Astrocyte (in vitro differentiated cells and primary cell): ENCODE results near the gene LRRC45. TPM values are rescaled to one million over a fixed set of nuclear protein-coding genes. Genes with fewer than 3 reads are reported as not detected.

Experiments
- DNase-seq: peaks from one replicate; pipeline ENCODE4 v3.0.0-alpha.2; 2010; ENCODE audit warnings: low read depth
- FAIRE-seq: peaks from 2 replicates; lab custom pipeline; 2011; peaks lifted over from hg19 to GRCh38; lab: Jason Lieb, UNC
- H2AFZ ChIP-seq: 2 replicates; pipeline ENCODE4 v1.6.0; 2012; ENCODE audit warnings: low read depth, low read length, inconsistent platforms
- H3K27ac ChIP-seq: 2 replicates; pipeline ENCODE4 v1.5.1; 2011; ENCODE audit warnings: low read depth, low read length, inconsistent platforms
- H3K27me3 ChIP-seq: 2 replicates; pipeline ENCODE4 v1.6.0; 2011; ENCODE audit warnings: low read length, inconsistent platforms; ENCODE audit not compliant: insufficient read depth
- H3K36me3 ChIP-seq: 2 replicates; pipeline ENCODE4 v1.5.1; 2011; ENCODE audit warnings: low read length, inconsistent platforms; ENCODE audit not compliant: insufficient read depth
- H3K4me1 ChIP-seq: 2 replicates; pipeline ENCODE4 v1.5.1; 2011; ENCODE audit warnings: low read length, inconsistent platforms; ENCODE audit not compliant: insufficient read depth
- H3K4me2 ChIP-seq: 2 replicates; pipeline ENCODE4 v1.6.0; 2012; ENCODE audit warnings: low read length, inconsistent platforms
- H3K4me3 ChIP-seq: 2 replicates; pipeline ENCODE4 v1.5.1; 2011; ENCODE audit warnings: low read depth, mild to moderate bottlenecking, low read length, inconsistent platforms; ENCODE audit not compliant: insufficient read depth
- H3K79me2 ChIP-seq: 2 replicates; pipeline ENCODE4 v1.6.0; 2012; ENCODE audit warnings: mild to moderate bottlenecking, low read length, inconsistent platforms; ENCODE audit not compliant: insufficient read depth
- H3K9ac ChIP-seq: 2 replicates; pipeline ENCODE4 v1.6.0; 2012; ENCODE audit warnings: mild to moderate bottlenecking, low read length, inconsistent platforms
- H3K9me3 ChIP-seq: 2 replicates; pipeline ENCODE4 v1.5.1; 2012; ENCODE audit warnings: low read depth, mild to moderate bottlenecking, low read length, inconsistent platforms; ENCODE audit not compliant: insufficient read depth
- H4K20me1 ChIP-seq: 2 replicates; pipeline ENCODE4 v1.6.0; 2012; ENCODE audit warnings: low read length, inconsistent platforms; ENCODE audit not compliant: insufficient read depth
- H3K27ac Mint-ChIP-seq: one replicate; pipeline ENCODE4 v1.8.0; 2021; ENCODE audit warnings: mild to moderate bottlenecking, mixed read lengths; ENCODE audit not compliant: unreplicated experiment
- H3K27me3 Mint-ChIP-seq: one replicate; pipeline ENCODE4 v1.8.0; 2021; ENCODE audit warnings: low read depth, mixed read lengths; ENCODE audit not compliant: unreplicated experiment
- H3K36me3 Mint-ChIP-seq: one replicate; pipeline ENCODE4 v1.8.0; 2021; ENCODE audit warnings: low read depth, mixed read lengths; ENCODE audit not compliant: unreplicated experiment
- H3K4me1 Mint-ChIP-seq: one replicate; pipeline ENCODE4 v1.8.0; 2021; ENCODE audit warnings: low read depth, mixed read lengths; ENCODE audit not compliant: unreplicated experiment
- H3K4me3 Mint-ChIP-seq: one replicate; pipeline ENCODE4 v1.8.0; 2021; ENCODE audit warnings: mild to moderate bottlenecking, moderate library complexity, mixed read lengths; ENCODE audit not compliant: unreplicated experiment
- H3K9me3 Mint-ChIP-seq: one replicate; pipeline ENCODE4 v1.8.0; 2021; ENCODE audit warnings: mild to moderate bottlenecking, mixed read lengths; ENCODE audit not compliant: unreplicated experiment
- CTCF ChIP-seq: IDR thresholded peaks from 2 replicates; pipeline ENCODE4 v1.5.1; 2011; ENCODE audit warnings: low read depth, mild to moderate bottlenecking, inconsistent platforms, low read length, moderate library complexity; ENCODE audit not compliant: insufficient read depth
- EZH2 ChIP-seq: IDR thresholded peaks from 2 replicates; pipeline ENCODE4 v1.6.1; 2012; ENCODE audit warnings: mild to moderate bottlenecking, low read length, inconsistent platforms; ENCODE audit not compliant: insufficient read depth
- total RNA-seq: library from RNA; stranded (reverse); gene quantifications from 2 replicates; pipeline ENCODE4 v1.2.1, GENCODE V29; 2021

Gene LRRC45
- total RNA-seq, 1 donor from 2014 or later, result 6.6 TPM

- H3K9ac ChIP-seq, result peak overlapping the region; percentile 42
- peaks cover 20% of the 10 kb centered on the region for H4K20me1 ChIP-seq
- Mint-ChIP-seq H3K27me3 (no peaks in the 10 kb centered on the region), H3K4me3 (no peak overlapping the region), H3K36me3 (no peaks in the 10 kb centered on the region), H3K27ac (peak overlapping the region; percentile 26), H3K9me3 (no peaks in the 10 kb centered on the region), H3K4me1 (peaks cover 20% of the 10 kb centered on the region)
- no peak overlapping the region for H3K4me3 ChIP-seq
- FAIRE-seq (no peak), DNase-seq (no peak)
- no peaks in the 10 kb centered on the region for H3K79me2 ChIP-seq
- no peaks in the 10 kb centered on the region for H3K27me3 ChIP-seq
- peaks cover 46% of the 10 kb centered on the region for H3K4me1 ChIP-seq
- H2AFZ ChIP-seq, result no peak overlapping the region
- peak overlapping the region; percentile 57 for H3K27ac ChIP-seq
- H3K36me3 ChIP-seq, result no peaks in the 10 kb centered on the region
- H3K9me3 ChIP-seq, result no peaks in the 10 kb centered on the region
- peak overlapping the region; percentile 69 for H3K4me2 ChIP-seq
- TF ChIP-seq EZH2, result no peak
- no peak for TF ChIP-seq CTCF
These were observed 18.3 kb upstream of the LRRC45 start for GRCh38 chr17:82004517-82005455.

GRCh38 chr17:82005701-82006348 is 17.3 kb upstream of the LRRC45 start:
- Histone ChIP-seq H3K9ac (no peak overlapping the region), H3K4me1 (peaks cover 46% of the 10 kb centered on the region), H2AFZ (no peak overlapping the region), H3K79me2 (no peaks in the 10 kb centered on the region), H3K36me3 (no peaks in the 10 kb centered on the region), H3K9me3 (no peaks in the 10 kb centered on the region), H3K4me3 (no peak overlapping the region), H3K27me3 (no peaks in the 10 kb centered on the region), H3K27ac (no peak overlapping the region), H3K4me2 (peak overlapping the region; percentile 28), H4K20me1 (peaks cover 13% of the 10 kb centered on the region)
- DNase-seq, result no peak
- Mint-ChIP-seq H3K9me3 (no peaks in the 10 kb centered on the region), H3K4me1 (peaks cover 18% of the 10 kb centered on the region), H3K27me3 (no peaks in the 10 kb centered on the region), H3K27ac (peak overlapping the region; percentile 47), H3K36me3 (no peaks in the 10 kb centered on the region), H3K4me3 (peak overlapping the region; percentile 76)
- TF ChIP-seq EZH2 (no peak), CTCF (no peak)
- FAIRE-seq, result no peak
